Measurements from ENCODE around the gene NEB.

NEB gene

GRCh38 chr2:151679994-151680393 lies 54.3 kb downstream of the NEB start:
- H3K4me3 ChIP-seq (ENCODE audit: low read depth, low read length): no peak overlapping the region
- no peak for DNase-seq (ENCODE audit: low read depth)
- no peak for TF ChIP-seq CTCF (conservative IDR thresholded peaks at IDR 0.05; ENCODE audit: low read depth, low read length)

GRCh38 chr2:151678849-151679248 lies 55.4 kb downstream of the NEB start:
- DNase-seq (ENCODE audit: low read depth): no peak
- no peak overlapping the region for H3K4me3 ChIP-seq (ENCODE audit: low read depth, low read length)
- TF ChIP-seq CTCF (conservative IDR thresholded peaks at IDR 0.05; ENCODE audit: low read depth, low read length): no peak

GRCh38 chr2:151673016-151673415 lies 61.3 kb downstream of the NEB start:
- TF ChIP-seq CTCF (conservative IDR thresholded peaks at IDR 0.05; ENCODE audit: low read depth, low read length): no peak
- no peak for DNase-seq (ENCODE audit: low read depth)
- no peak overlapping the region for H3K4me3 ChIP-seq (ENCODE audit: low read depth, low read length)

- TF ChIP-seq CTCF (conservative IDR thresholded peaks at IDR 0.05; ENCODE audit: low read depth, low read length): no peak
- DNase-seq (ENCODE audit: low read depth): no peak
- no peak overlapping the region for H3K4me3 ChIP-seq (ENCODE audit: low read depth, low read length)
These were observed 62.0 kb downstream of the NEB start for GRCh38 chr2:151672277-151672676.

- no peak for DNase-seq (ENCODE audit: low read depth)
- TF ChIP-seq CTCF (conservative IDR thresholded peaks at IDR 0.05; ENCODE audit: low read depth, low read length): no peak
- H3K4me3 ChIP-seq (ENCODE audit: low read depth, low read length): no peak overlapping the region
These were observed 63.3 kb downstream of the NEB start for GRCh38 chr2:151670846-151671597.

GRCh38 chr2:151670346-151670745 lies 63.9 kb downstream of the NEB start:
- H3K4me3 ChIP-seq (ENCODE audit: low read depth, low read length): no peak overlapping the region
- no peak for TF ChIP-seq CTCF (conservative IDR thresholded peaks at IDR 0.05; ENCODE audit: low read depth, low read length)
- no peak for DNase-seq (ENCODE audit: low read depth)

- H3K4me3 ChIP-seq (ENCODE audit: low read depth, low read length): no peak overlapping the region
- no peak for TF ChIP-seq CTCF (conservative IDR thresholded peaks at IDR 0.05; ENCODE audit: low read depth, low read length)
- DNase-seq (ENCODE audit: low read depth): no peak
These were observed 64.6 kb downstream of the NEB start for GRCh38 chr2:151669585-151670081.

Data from choroid plexus epithelial cell (primary cell).